Neural crest cell (in vitro differentiated cells): ENCODE measurements around the gene EYA3. TPM values are rescaled to one million over a fixed set of nuclear protein-coding genes. Genes with fewer than 3 reads are reported as not detected.

Experiments used
- DNase-seq: peaks from one replicate; pipeline ENCODE4 v3.0.0; 2021; ENCODE audit warnings: low read depth, mixed read lengths, low spot score
- H3K27ac Mint-ChIP-seq: one replicate; pipeline ENCODE4 v1.8.0; 2021; ENCODE audit warnings: mild to moderate bottlenecking, mixed read lengths; ENCODE audit not compliant: unreplicated experiment
- H3K27me3 Mint-ChIP-seq: 2 replicates; pipeline ENCODE4 v1.8.0; 2021; ENCODE audit warnings: low read depth, mild to moderate bottlenecking, mixed read lengths
- H3K36me3 Mint-ChIP-seq: 2 replicates; pipeline ENCODE4 v1.8.0; 2021; ENCODE audit warnings: low read depth, mild to moderate bottlenecking, mixed read lengths
- H3K4me1 Mint-ChIP-seq: 2 replicates; pipeline ENCODE4 v1.8.0; 2021; ENCODE audit warnings: mixed read lengths
- H3K4me3 Mint-ChIP-seq: one replicate; pipeline ENCODE4 v1.8.0; 2021; ENCODE audit warnings: mild to moderate bottlenecking, mixed read lengths
- H3K9me3 Mint-ChIP-seq: 2 replicates; pipeline ENCODE4 v1.8.0; 2021; ENCODE audit warnings: mixed read lengths
- total RNA-seq: library from RNA; stranded (reverse); gene quantifications from 2 replicates; pipeline ENCODE4 v1.2.1, GENCODE V29; 2021
- TF ChIP-seq, protein P1 (sequence below): fragments of 200-600 bp; sonication (generic); conservative IDR thresholded peaks from 2 replicates; pipeline ENCODE4 v1.5.0; 2021; ENCODE audit warnings: antibody characterized with exemption, mild to moderate bottlenecking

The EYA3 gene
- total RNA-seq, 1 donor from 2014 or later: 35.9 TPM

DNA sequence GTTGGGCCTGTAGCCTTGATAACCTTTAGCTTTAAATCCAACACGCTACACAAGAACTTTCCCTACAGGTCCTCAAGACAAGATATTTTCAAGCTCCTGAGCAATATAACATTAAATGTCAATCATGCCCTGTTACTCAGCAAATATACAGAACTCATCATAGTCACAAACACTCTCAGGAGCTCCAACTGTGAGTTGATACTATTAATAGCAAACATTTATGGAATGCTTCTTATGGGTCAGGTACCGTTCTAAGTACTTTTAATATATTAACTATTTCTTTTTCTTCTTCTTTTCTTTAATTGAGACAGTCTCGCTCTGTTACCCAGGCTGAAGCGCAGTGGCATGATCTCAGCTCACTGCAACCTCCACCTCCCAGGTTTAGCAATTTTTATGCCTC lies 10.1 kb downstream of the EYA3 start:
- Mint-ChIP-seq H3K27me3 (no peaks in the 10 kb centered on the region), H3K4me3 (no peak overlapping the region), H3K4me1 (peaks cover 4% of the 10 kb centered on the region), H3K36me3 (no peaks in the 10 kb centered on the region), H3K27ac (no peak overlapping the region), H3K9me3 (no peaks in the 10 kb centered on the region)
- DNase-seq: no peak
- TF ChIP-seq, protein P1, sequence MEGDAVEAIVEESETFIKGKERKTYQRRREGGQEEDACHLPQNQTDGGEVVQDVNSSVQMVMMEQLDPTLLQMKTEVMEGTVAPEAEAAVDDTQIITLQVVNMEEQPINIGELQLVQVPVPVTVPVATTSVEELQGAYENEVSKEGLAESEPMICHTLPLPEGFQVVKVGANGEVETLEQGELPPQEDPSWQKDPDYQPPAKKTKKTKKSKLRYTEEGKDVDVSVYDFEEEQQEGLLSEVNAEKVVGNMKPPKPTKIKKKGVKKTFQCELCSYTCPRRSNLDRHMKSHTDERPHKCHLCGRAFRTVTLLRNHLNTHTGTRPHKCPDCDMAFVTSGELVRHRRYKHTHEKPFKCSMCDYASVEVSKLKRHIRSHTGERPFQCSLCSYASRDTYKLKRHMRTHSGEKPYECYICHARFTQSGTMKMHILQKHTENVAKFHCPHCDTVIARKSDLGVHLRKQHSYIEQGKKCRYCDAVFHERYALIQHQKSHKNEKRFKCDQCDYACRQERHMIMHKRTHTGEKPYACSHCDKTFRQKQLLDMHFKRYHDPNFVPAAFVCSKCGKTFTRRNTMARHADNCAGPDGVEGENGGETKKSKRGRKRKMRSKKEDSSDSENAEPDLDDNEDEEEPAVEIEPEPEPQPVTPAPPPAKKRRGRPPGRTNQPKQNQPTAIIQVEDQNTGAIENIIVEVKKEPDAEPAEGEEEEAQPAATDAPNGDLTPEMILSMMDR: no peak

DNA sequence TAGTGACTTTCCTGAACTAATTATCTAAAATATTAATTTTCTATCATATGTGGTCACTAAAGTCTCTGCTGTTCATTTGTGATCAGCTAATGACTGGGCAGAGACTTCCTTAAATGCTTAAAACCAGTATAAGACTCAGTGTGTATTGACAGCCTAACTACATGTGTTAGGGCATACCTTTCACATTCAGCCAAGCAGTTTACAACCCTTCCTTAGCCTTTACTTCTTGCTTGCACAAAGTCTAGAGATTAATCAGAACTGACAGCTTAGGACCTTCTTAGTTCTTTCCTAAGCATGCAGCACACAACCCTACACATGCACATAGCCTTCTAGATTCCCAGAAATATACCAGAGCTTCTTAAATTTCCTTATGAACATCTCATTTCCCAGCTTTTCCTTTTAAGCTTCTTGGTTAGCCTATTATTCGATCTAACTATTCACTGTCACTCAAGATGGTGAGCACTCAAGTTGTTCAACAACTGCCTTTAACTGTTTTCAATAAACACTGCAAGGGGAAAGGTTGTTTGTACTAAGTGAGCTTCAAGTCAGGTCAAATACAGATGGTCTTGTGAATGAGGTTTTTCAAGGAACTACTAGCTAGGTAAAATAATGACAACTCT lies 13.4 kb downstream of the EYA3 start:
- Mint-ChIP-seq H3K27me3 (no peaks in the 10 kb centered on the region), H3K27ac (no peak overlapping the region), H3K4me3 (no peak overlapping the region), H3K36me3 (no peaks in the 10 kb centered on the region), H3K9me3 (no peaks in the 10 kb centered on the region), H3K4me1 (peaks cover 4% of the 10 kb centered on the region)
- DNase-seq: no peak
- TF ChIP-seq, protein P1: no peak

DNA sequence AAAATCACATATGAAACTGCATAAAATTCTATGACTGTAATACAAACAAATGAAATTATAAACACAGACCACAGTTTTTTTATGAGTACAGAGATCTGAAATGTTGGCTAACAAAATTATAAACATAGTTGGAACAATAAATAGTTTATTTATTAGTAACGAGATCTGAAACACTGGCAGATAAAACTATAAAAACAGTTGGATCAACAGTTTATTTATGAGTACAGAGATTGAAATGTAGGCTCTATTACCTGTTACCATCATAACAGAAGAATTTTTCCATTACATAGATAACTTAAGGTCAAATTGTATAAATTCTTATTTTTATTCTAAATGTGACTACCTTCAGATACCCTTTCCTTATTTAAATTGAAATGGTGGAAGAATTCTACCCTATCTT lies 14.5 kb downstream of the EYA3 start:
- TF ChIP-seq, protein P1: no peak
- no peak overlapping the region for H3K4me3 Mint-ChIP-seq
- no peaks in the 10 kb centered on the region for H3K36me3 Mint-ChIP-seq
- H3K27me3 Mint-ChIP-seq: no peaks in the 10 kb centered on the region
- no peak for DNase-seq
- H3K9me3 Mint-ChIP-seq: no peaks in the 10 kb centered on the region
- H3K4me1 Mint-ChIP-seq: peaks cover 4% of the 10 kb centered on the region
- H3K27ac Mint-ChIP-seq: no peak overlapping the region

DNA sequence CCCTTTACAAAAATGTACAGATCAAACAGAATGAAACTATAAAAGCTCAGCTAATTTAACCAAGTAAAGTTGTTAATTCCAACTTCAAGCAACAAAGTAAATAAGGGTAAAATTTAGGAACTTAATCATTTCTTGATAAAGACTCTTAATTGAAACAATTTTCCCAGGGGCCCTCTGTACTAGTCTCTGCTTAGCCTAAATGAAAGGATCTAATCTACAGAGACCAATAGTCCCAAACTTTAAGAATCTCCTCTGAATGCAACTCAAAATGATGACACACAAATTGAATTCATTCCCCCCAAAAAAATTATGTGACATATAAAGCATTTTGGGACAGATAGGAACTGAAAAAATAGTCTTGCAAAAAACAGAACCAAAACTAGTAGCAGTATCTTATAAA lies 16.6 kb downstream of the EYA3 start:
- Mint-ChIP-seq H3K9me3 (no peaks in the 10 kb centered on the region), H3K4me1 (peaks cover 8% of the 10 kb centered on the region), H3K27me3 (no peaks in the 10 kb centered on the region), H3K36me3 (no peaks in the 10 kb centered on the region), H3K27ac (no peak overlapping the region), H3K4me3 (no peak overlapping the region)
- no peak for DNase-seq
- TF ChIP-seq, protein P1: no peak

DNA sequence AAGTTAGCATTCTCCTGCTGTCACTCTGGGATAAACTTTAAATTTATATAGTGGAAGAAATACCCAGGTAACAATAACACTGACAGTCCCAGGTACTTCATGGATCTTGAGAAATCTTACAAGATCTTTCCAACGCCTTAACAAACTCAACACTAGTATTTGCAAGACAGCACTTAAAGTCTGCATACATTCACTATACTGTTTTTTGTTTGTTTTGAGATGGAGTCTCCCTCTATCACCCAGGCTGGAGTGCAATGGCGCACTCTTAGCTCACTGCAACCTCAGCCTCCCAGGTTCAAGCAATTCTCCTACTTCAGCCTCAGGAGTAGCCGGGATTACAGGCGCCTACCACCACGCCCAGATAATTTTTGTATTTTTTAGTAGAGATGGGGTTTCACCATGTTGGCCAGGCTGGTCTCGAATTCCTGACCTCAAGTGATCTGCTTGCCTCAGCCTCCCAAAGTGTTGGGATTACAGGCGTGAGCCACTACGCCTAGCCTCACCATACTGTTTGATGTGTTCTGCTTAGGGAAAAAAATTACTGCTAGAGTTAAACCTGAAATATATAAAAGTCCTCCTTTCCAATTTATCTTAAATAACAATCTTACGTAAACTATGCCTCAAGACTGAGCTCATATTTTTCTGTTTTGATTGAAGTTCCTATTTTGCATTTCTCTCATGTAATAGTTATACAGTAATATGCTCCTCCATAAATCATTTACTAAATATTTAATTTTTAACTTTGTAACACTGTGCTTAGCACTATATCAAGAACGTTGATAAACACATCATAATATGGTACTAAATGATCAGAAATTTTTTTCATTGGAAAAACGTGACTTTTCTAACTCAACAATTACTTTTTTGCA lies 17.5 kb downstream of the EYA3 start:
- TF ChIP-seq, protein P1: no peak
- H3K27ac Mint-ChIP-seq: no peak overlapping the region
- H3K9me3 Mint-ChIP-seq: no peaks in the 10 kb centered on the region
- peaks cover 10% of the 10 kb centered on the region for H3K4me1 Mint-ChIP-seq
- no peak overlapping the region for H3K4me3 Mint-ChIP-seq
- DNase-seq: no peak
- no peaks in the 10 kb centered on the region for H3K27me3 Mint-ChIP-seq
- H3K36me3 Mint-ChIP-seq: no peaks in the 10 kb centered on the region
